Stimulated activated CD8-positive, alpha-beta memory T cell treated with anti-CD3 and anti-CD28 coated beads, Interleukin-12 subunit alpha, Interleukin-12 subunit beta, amount 100 ng/mL, for 4 hours (primary cell): ENCODE results near the gene MLF2.

Experiments used
- DNase-seq: peaks from one replicate; pipeline ENCODE4 v3.0.0-alpha.2; 2020; ENCODE audit warnings: low read depth

Gene MLF2, protein sequence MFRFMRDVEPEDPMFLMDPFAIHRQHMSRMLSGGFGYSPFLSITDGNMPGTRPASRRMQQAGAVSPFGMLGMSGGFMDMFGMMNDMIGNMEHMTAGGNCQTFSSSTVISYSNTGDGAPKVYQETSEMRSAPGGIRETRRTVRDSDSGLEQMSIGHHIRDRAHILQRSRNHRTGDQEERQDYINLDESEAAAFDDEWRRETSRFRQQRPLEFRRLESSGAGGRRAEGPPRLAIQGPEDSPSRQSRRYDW

DNA sequence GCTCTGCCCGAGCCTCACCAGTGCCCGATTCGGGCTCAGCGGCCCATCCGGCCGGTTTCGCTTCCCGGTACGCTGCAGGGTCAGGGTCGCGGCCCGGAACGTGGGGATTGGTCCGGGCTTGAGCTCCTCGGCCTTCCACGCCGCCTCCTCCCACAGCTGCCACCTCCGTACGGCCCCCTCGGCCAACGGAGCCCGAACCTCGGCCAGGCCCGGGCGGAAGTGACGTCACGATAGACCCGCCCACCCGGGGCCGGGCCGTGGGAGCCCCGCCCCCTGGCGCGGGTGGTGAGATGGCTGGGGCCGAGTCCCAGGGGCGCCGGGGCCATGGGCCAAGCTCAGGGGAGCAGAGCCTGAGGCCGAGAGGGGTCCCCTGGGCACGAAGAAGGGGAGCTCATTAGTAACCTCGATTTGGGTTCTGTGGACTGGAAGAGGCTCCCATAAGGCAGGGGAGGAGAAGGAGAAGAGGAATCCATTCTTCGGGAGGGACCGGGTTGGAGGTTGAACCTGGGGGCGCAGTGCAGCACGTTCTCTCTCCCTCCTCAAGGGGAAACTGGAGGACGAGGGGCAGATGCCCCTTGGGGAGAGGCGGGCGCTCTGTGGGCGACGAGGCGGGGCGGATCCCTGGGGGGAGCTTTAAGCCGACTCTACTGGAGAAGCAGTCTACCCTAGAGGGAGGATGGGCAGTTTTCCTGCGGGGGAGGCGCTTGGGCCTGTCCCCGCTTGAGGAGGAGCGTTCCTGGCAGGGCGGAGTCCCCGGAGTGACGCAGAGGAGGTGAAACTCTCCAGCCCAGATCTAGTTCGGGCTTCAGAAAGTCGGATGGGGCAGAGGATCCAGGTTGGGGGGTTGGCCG lies at the start of gene MLF2:
Gene MLF2 (minus strand): TSS at position 221 of the 851 bp plus-strand sequence. CDS start 807 bp downstream, outside the sequence.
- peak; percentile 95 for DNase-seq

DNA sequence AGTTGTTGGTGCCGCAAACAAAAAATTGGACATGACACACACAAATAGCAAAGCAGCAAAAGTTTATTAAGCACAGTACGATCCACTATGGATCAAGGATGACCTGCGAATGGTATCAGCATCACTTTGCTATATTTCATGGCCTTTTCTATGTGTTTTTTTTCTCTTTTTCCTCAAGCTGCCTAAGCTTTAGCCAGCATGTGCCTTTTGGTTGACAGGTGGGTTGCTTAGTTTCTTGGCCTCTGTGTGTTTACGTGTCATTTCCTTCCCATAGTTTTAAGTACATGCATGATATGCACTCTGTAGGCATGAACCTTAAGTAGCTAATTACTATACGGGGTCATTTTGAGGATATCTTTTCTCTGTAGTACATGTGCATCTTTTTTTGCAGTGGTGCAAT lies 46.2 kb upstream of the MLF2 start:
- DNase-seq, result no peak

DNA sequence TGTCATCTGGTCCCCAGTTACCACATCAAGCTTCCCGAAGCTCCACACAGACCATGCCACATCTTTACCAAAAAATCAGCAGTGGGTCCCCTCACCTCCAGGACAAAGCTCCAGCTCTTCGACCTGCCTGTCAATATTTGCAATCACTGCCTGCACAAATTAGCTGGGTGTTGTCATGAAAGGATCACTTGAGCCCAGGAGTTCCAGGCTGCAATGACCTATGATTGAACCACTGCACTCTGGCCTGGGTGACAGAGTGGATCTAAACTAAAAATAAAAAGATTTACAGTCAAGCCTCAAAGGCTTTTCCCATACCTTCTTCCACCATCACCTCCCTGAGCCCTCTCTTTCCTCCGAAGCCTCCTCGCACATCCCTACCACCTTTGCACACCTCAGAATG lies 43.6 kb upstream of the MLF2 start:
- DNase-seq, result no peak

- DNase-seq, result no peak
These were observed 42.1 kb upstream of the MLF2 start for GRCh38 chr12:6795088-6795487.

GRCh38 chr12:6792522-6793201 lies 39.7 kb upstream of the MLF2 start:
- no peak for DNase-seq

DNA sequence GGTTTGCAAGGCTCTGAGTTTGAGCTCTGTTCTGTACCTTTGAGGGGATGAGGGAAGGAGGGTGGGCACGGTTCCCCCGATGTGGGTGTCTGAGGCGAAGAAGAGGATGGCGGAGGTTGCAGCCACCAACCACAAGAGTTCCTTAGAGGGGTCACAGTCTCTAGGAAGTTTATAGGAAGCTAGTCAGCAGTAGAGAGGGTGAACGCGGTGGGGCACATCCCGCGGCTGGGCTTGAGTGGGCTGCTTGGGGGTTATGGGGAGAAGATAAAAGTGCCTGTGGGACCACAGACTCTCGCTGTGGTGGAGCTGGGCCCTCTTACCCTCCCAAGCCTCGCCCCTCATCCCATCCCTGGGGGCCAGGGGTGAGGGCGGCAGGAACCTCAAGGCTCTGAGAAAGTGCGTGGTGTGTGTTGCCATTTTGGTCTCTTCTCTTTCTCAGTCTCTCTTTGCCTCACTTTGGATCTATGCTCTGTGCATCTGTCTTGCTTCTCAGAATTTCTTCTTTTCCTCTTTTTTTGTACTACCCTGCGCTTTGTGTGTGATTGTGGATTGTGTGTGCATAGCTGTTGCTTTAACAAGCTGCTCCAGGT lies 39.1 kb upstream of the MLF2 start:
- DNase-seq, result no peak

- DNase-seq, result no peak
These were observed 37.7 kb upstream of the MLF2 start for GRCh38 chr12:6790496-6791150.

DNA sequence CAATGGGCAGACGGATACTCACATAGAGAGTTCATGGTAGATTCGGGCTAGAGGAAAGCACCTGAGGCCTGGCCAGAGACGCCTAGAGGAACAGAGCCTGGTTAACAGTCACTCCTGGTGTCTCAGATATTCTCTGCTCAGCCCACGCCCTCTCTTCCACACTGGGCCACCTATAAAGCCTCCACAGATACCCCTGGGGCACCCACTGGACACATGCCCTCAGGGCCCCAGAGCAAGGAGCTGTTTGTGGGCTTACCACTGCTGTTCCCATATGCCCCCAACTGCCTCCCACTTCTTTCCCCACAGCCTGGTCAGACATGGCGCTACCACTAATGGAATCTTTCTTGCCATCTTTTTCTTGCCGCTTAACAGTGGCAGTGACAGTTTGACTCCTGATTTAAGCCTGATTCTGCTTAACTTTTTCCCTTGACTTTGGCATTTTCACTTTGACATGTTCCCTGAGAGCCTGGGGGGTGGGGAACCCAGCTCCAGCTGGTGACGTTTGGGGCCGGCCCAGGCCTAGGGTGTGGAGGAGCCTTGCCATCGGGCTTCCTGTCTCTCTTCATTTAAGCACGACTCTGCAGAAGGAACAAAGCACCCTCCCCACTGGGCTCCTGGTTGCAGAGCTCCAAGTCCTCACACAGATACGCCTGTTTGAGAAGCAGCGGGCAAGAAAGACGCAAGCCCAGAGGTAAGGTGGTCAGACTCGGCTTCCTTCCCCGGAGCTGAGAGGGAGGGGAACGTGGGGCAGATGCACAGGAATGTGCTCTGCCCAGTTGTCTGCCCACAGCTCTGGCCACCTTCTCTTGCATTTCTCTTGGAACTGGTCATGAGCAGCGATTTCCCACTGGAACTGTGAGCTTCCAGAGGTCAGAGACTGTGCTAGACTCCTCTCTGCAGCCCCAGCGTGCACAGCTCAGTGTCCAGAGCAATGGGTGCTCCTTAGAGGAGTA lies 36.3 kb upstream of the MLF2 start, which contains the start of gene CD4:
Gene CD4 (plus strand): TSS at position 557 of the 953 bp plus-strand sequence. CDS start 10,611 bp downstream, outside the sequence.
- no peak for DNase-seq

- DNase-seq, result no peak
These were observed 34.4 kb upstream of the MLF2 start for GRCh38 chr12:6787309-6787708.

- no peak for DNase-seq
These were observed 33.6 kb upstream of the MLF2 start for GRCh38 chr12:6786416-6787094.

- DNase-seq, result no peak
These were observed 31.8 kb upstream of the MLF2 start for GRCh38 chr12:6784761-6785160.

- DNase-seq, result no peak
These were observed 31.4 kb upstream of the MLF2 start for GRCh38 chr12:6784296-6784695.

DNA sequence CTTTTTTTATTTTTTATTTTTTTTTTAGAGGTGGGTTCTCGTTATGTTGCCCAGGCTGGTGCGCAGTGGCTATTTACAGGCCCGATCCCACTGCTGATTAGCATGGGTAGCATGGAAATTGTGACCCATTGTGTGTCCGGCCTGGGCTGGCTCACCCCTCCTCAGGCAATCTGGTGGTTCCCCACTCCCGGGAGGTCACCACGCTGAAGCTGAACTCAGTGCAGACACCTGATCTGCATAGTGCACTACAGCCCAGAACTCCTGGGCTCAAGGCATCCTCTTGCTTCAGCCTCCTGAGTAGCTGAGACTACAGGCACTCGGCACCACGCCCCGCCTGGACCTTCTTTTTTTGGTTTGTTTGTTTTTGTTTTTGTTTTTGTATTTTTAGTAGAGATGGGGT lies 30.9 kb upstream of the MLF2 start:
- no peak for DNase-seq

DNA sequence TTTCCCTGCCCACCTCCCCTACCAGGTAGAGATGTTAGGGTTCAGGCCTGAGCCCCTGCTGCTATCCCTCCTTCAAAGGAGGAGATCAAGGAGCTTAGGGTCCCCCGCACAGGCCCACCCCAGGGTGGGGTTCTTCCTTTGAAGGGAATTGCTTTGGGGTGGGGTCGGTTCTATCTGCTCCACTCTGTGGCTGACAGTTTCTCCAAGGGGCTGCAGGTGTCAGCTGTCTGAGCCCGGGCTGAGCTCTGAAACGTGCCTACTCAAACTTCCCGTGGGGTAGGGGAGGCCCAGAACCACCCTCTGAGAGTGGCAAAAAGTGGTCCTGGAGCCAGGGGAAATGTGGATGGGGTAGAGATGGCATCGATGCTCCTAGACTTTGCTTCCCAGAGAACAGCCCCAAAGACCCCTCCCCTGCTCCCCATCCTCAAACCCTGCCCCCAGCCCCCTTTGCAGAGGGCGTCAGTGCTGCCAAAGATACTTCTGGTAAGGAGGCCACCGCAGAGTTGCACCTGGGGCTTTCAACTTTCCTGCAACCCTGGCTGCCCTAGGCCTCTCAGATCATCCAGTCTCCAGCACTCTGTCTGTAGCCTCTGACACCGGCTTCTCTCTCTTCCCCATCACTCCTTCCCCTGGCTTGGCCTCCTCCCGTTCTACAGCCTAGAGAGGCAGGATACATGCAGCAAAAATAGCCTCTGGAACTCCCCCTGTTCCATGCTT lies 30.1 kb upstream of the MLF2 start:
- no peak for DNase-seq

DNA sequence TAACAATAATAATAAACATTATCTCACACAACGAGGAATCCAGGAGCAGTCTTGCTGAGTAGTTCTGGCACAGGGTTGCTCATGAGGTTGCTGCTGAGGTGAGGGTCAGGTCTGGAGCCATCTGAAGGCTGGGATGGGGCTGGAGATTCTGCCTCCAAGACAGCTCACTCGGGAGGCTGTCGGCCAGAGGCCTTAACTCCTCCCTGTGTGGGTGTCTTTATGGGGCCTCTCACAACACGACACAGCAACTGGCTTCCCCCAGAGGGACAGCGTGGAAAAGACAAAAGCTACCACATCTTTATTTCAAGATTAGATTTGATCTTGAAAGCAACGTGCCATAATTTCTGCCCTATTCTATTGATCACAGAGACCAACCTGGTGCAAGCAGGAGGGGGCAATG lies 29.2 kb upstream of the MLF2 start:
- no peak for DNase-seq

DNA sequence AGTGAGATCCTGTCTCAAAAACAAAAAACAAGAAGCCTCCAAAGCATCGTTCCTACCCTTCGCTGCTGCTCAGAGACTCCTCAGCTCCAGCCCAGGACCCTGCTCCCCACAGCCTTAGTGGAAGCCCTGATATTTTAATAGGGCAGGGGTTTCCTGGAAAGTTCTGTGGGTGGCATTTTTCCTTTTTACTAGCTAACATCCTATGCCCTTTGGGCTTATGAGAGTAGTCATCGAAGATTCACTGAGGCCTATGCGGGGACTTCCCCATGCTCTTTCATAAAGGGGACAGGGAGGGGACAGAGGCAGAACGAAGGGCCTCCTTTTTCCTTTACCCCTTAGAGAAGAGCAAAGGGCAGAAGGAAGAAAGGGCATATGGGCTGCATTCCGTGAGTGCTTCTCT lies 27.6 kb upstream of the MLF2 start:
- DNase-seq, result no peak

DNA sequence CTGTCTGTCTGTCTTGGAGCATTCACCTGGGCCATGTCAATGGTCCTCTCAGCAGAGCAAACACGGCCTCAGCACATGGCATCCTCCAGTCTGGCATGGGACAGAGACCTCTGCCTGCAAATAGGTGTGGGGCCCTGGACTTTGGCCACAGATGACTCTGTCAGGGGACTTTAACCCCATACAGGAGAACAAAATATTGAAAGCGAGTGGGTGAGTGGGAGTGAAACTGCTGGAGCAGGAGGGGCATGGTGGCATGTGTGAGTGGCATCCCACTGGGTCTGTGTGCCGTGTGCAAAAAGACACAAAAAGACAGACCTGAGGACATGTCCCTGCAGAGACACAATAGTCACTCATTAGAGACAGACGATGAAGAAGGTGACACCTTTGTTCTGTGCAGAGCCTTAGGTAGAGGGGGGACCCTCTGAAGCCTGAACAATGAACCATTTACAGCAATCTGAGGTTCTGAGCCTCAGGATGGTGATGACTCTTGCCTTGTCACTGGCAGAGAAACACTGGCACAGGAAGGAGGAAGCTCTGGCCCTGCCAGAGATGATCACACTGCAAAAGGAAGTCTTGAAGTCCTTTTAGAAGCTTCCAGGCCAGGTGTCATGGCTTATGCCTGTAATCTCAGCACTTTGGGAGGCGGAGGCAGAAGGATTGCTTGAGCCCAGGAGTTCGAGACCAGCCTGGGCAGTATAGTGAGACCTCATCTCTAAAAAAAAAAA lies 26.9 kb upstream of the MLF2 start:
- DNase-seq, result no peak
